K562 (cell line): ENCODE data around the gene SPATC1L. TPM values are rescaled to one million over a fixed set of nuclear protein-coding genes. Genes with fewer than 3 reads are reported as not detected.

Source experiments
- ATAC-seq: fragments of 200-7000 bp; cut with Tn5 transposase; 3 replicates; pipeline ENCODE4 v1.9.1; 2020; ENCODE audit warnings: moderate library complexity
- BruUV-seq: library from RNA; stranded (reverse); fragments of 400-500 nt; replicated peaks from 2 replicates; lab custom pipeline; 2021; lab: Mats Ljungman, UMichigan
- CTCF ChIA-PET: fragments of 300-600 bp; formaldehyde crosslinking; extraction: SDS; loops from one replicate; lab custom pipeline; 2021; ENCODE audit warnings: low intra/inter-chr PET ratio; lab: Yijun Ruan, JAX
- POLR2A ChIA-PET: fragments of 300-600, 350-650 bp; sonication (Branson Sonifier 250); formaldehyde crosslinking; extraction: SDS; loops from one replicate; lab custom pipeline; 2021; ENCODE audit warnings: antibody characterized with exemption, inconsistent platforms; lab: Yijun Ruan, JAX
- DNase-seq, 4 experiments: peaks; one replicate each; pipeline versions ENCODE4 v3.0.0 to v3.0.0-alpha.2; 2011 to 2018; ENCODE audit warnings: low spot score in 3 of 4, mixed read lengths in 3 of 4; ENCODE audit errors: extremely low read depth in 1 of 4
- FAIRE-seq: peaks from 2 replicates; lab custom pipeline; 2011; peaks lifted over from hg19 to GRCh38; lab: Jason Lieb, UNC
- H2AFZ ChIP-seq: 2 replicates; pipeline ENCODE4 v1.6.0; 2011; ENCODE audit warnings: low read depth, low read length, control low read depth, inconsistent platforms
- H3K27ac ChIP-seq: fragments of 200-600 bp; 3 replicates; pipeline ENCODE4 v1.8.0; 2011; ENCODE audit warnings: low read depth, mild to moderate bottlenecking, control low read depth, inconsistent platforms, low read length, moderate library complexity, mixed read lengths; ENCODE audit errors: extremely low read depth
- H3K27me3 ChIP-seq, 2 experiments: fragments of 300-600 bp in 1 of 2; 2 replicates in 1 of 2; 3 replicates in 1 of 2; pipeline versions ENCODE4 v1.6.0 to v1.8.0; 2011; ENCODE audit warnings: inconsistent platforms in 2 of 2, low read length in 2 of 2, mild to moderate bottlenecking in 1 of 2, mixed read lengths in 1 of 2, moderate library complexity in 1 of 2; ENCODE audit not compliant: control insufficient read depth in 2 of 2, insufficient read depth in 2 of 2
- H3K36me3 ChIP-seq: fragments of 300-600 bp; 3 replicates; pipeline ENCODE4 v1.8.0; 2011; ENCODE audit warnings: mild to moderate bottlenecking, low read length, inconsistent platforms; ENCODE audit not compliant: control insufficient read depth, insufficient read depth
- H3K4me1 ChIP-seq, 2 experiments: fragments of 200-600 bp in 1 of 2; replicated peaks in 1 of 2; 2 replicates in 1 of 2; 3 replicates in 1 of 2; pipeline versions ENCODE4 v1.5.1 to v1.8.0; 2011; ENCODE audit warnings: inconsistent platforms in 2 of 2, low read length in 2 of 2, mild to moderate bottlenecking in 1 of 2, mixed read lengths in 1 of 2, moderate library complexity in 1 of 2; ENCODE audit not compliant: control insufficient read depth in 2 of 2, insufficient read depth in 2 of 2
- H3K4me2 ChIP-seq: 2 replicates; pipeline ENCODE4 v1.6.1; 2011; ENCODE audit warnings: low read length, control low read depth, inconsistent platforms, mixed read lengths; ENCODE audit not compliant: insufficient read depth
- H3K4me3 ChIP-seq: fragments of 200-600 bp; sonication (generic), shearing (Covaris generic); 2 replicates; pipeline ENCODE4 v1.5.1; 2016; ENCODE audit warnings: control low read depth, inconsistent platforms
- H3K79me2 ChIP-seq: fragments of 200-600 bp; 3 replicates; pipeline ENCODE4 v1.8.0; 2011; ENCODE audit warnings: low read length, inconsistent platforms; ENCODE audit not compliant: control insufficient read depth, insufficient read depth
- H3K9ac ChIP-seq, 2 experiments: 2 replicates each; pipeline versions ENCODE4 v1.6.0 to v1.6.1; 2011; ENCODE audit warnings: low read depth in 2 of 2, low read length in 2 of 2, control low read depth in 1 of 2, inconsistent platforms in 1 of 2, mild to moderate bottlenecking in 1 of 2, mixed read lengths in 1 of 2; ENCODE audit not compliant: insufficient read depth in 1 of 2
- H3K9me1 ChIP-seq: one replicate; pipeline ENCODE4 v1.6.0; 2011; ENCODE audit warnings: inconsistent platforms, mild to moderate bottlenecking, low read length, moderate library complexity; ENCODE audit not compliant: control insufficient read depth, insufficient read depth
- H3K9me3 ChIP-seq: replicated peaks from 2 replicates; pipeline ENCODE4 v1.5.1; 2011; ENCODE audit warnings: low read depth, low read length, inconsistent platforms; ENCODE audit not compliant: control insufficient read depth, insufficient read depth
- H4K20me1 ChIP-seq: replicated peaks from 2 replicates; pipeline ENCODE4 v1.6.1; 2011; ENCODE audit warnings: low read length, inconsistent platforms, mixed read lengths; ENCODE audit not compliant: control insufficient read depth, insufficient read depth
- RFX5 ChIP-seq: IDR thresholded peaks from 2 replicates; pipeline ENCODE4 v1.6.1; 2011; ENCODE audit warnings: low read depth, mild to moderate bottlenecking, improper control_type of control experiment, low read length
- YBX1 ChIP-seq: fragments of 450-650 bp; IDR thresholded peaks from 2 replicates; pipeline ENCODE4 v1.7.1; 2016; ENCODE audit warnings: mild to moderate bottlenecking
- ZNF41 ChIP-seq: fragments of 250-450 bp; sonication (Bioruptor Pico); conservative IDR thresholded peaks from 2 replicates; pipeline ENCODE4 v1.4.0; 2020; ENCODE audit warnings: mild to moderate bottlenecking
- WGBS: fragments of 100-300 bp; shearing (Covaris generic); methylation state at CpG from one replicate; pipeline ENCODE4 v1.1.6; 2016; ENCODE audit warnings: low coverage, mixed read lengths; ENCODE audit not compliant: insufficient coverage; ENCODE audit errors: missing lambda C conversion rate; 5-methylcytosine and 5-hydroxymethylcytosine counted together
- in situ Hi-C: fragments of 300-500 bp; cut with MboI; formaldehyde crosslinking; loops from 4 replicates; pipeline ENCODE4 v1.15.0; 2018; ENCODE audit warnings: inconsistent platforms, mixed read lengths
- intact Hi-C: fragments of 100-400 bp; cut with micrococcal nuclease; formaldehyde crosslinking; loops from 2 replicates; pipeline ENCODE4 v1.14.2; 2022
- polyA plus RNA-seq, 8 experiments: library from polyadenylated mRNA; depleted of rRNA in 4 of 8; stranded (reverse) in 5 of 8; unstranded in 3 of 8; fragments of >200 nt; fragmentation: Nextera tagmentation in 2 of 8; fragmentation: Illumina TruSeq in 1 of 8; extraction: Ambion mirVana in 2 of 8; extraction: Trizol in 1 of 8; gene quantifications; 2 replicates each; pipeline versions ENCODE4 v1.2.1 to v1.2.3, GENCODE V29; 2011 to 2014; ENCODE audit warnings: inconsistent platforms in 1 of 8, missing spikeins in 1 of 8
- total RNA-seq, 7 experiments: library from RNA; depleted of rRNA in 6 of 7; stranded (reverse); fragments of >200 nt in 6 of 7; fragmentation: Illumina TruSeq in 2 of 7; extraction: Trizol in 2 of 7; gene quantifications; 2 replicates each; pipeline versions ENCODE4 v1.2.1 to v1.2.3, GENCODE V29; 2011 to 2021; ENCODE audit warnings: low replicate concordance in 1 of 7
- TF ChIP-seq, protein P1 (sequence below): sonication (generic); formaldehyde crosslinking; IDR thresholded peaks from 2 replicates; pipeline ENCODE4 v1.9.0; 2022; ENCODE audit warnings: mild to moderate bottlenecking, missing genetic modification reagents
- TF ChIP-seq, protein P2 (sequence below): fragments of 450-650 bp; IDR thresholded peaks from 2 replicates; pipeline ENCODE4 v1.6.1; 2016; ENCODE audit warnings: low read depth

SPATC1L gene
- total and polyA plus RNA-seq, 9 of the 15 experiments (the other 6 are each of a cell fraction or from before 2014, with no cell fraction given) = 0.14 to 121 (median 34.0) TPM; not detected in 1

DNA sequence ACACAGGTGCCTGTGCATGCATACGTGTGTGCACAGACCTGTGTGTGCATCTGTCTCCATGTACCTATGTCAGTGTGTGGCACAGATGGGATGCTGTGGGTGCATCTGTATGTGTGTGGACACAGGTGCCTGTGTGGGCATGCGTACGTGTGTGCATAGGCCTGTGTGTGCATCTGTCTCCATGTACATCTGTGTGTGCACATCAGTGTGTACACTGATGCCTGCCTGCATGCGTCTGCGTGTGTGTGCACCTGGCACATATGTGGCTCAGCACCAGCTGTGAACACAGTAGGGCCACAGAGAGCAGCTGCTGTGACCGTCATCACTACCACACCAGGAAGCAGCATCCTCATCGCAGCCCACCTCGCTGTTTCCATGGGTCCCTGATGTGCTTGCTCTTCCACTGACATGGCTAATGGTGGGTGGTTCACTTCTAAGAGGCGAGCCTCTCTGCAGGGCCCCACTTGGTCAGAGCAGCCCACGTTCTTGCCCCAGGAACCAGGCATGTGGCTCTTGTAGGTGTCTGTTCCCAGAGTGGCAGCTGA lies 9.6 kb upstream of the SPATC1L start:
- 98% methylated on average over 10 of the region's 10 CpGs for WGBS
- FAIRE-seq = no peak
- Histone ChIP-seq H3K27me3 (no peaks in the 10 kb centered on the region), H4K20me1 (no peaks in the 10 kb centered on the region), H3K9ac (no peak overlapping the region), H3K4me1 (peaks cover 16 to 36% of the 10 kb centered on the region in 2 experiments), H3K4me3 (no peak overlapping the region), H3K9me1 (no peaks in the 10 kb centered on the region), H3K9me3 (no peaks in the 10 kb centered on the region), H2AFZ (no peak overlapping the region), H3K36me3 (peaks cover 99% of the 10 kb centered on the region), H3K79me2 (no peaks in the 10 kb centered on the region), H3K27ac (no peak overlapping the region), H3K4me2 (no peak overlapping the region)
- in situ Hi-C loops = no loop called here
- no TSS peak for BruUV-seq
- intact Hi-C loops = no loop called here
- no peak for ATAC-seq
- DNase-seq = no peak
- ChIA-PET CTCF (no interaction called here), POLR2A (no interaction called here)
- TF ChIP-seq RFX5 (no peak), ZNF41 (CRISPR knock-in tag) (no peak), YBX1 (no peak)
- TF ChIP-seq, protein P1, sequence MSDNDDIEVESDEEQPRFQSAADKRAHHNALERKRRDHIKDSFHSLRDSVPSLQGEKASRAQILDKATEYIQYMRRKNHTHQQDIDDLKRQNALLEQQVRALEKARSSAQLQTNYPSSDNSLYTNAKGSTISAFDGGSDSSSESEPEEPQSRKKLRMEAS (CRISPR knock-in tag) = peak; percentile 31; the same call in 1 of the 2 replicates
- TF ChIP-seq, protein P2, sequence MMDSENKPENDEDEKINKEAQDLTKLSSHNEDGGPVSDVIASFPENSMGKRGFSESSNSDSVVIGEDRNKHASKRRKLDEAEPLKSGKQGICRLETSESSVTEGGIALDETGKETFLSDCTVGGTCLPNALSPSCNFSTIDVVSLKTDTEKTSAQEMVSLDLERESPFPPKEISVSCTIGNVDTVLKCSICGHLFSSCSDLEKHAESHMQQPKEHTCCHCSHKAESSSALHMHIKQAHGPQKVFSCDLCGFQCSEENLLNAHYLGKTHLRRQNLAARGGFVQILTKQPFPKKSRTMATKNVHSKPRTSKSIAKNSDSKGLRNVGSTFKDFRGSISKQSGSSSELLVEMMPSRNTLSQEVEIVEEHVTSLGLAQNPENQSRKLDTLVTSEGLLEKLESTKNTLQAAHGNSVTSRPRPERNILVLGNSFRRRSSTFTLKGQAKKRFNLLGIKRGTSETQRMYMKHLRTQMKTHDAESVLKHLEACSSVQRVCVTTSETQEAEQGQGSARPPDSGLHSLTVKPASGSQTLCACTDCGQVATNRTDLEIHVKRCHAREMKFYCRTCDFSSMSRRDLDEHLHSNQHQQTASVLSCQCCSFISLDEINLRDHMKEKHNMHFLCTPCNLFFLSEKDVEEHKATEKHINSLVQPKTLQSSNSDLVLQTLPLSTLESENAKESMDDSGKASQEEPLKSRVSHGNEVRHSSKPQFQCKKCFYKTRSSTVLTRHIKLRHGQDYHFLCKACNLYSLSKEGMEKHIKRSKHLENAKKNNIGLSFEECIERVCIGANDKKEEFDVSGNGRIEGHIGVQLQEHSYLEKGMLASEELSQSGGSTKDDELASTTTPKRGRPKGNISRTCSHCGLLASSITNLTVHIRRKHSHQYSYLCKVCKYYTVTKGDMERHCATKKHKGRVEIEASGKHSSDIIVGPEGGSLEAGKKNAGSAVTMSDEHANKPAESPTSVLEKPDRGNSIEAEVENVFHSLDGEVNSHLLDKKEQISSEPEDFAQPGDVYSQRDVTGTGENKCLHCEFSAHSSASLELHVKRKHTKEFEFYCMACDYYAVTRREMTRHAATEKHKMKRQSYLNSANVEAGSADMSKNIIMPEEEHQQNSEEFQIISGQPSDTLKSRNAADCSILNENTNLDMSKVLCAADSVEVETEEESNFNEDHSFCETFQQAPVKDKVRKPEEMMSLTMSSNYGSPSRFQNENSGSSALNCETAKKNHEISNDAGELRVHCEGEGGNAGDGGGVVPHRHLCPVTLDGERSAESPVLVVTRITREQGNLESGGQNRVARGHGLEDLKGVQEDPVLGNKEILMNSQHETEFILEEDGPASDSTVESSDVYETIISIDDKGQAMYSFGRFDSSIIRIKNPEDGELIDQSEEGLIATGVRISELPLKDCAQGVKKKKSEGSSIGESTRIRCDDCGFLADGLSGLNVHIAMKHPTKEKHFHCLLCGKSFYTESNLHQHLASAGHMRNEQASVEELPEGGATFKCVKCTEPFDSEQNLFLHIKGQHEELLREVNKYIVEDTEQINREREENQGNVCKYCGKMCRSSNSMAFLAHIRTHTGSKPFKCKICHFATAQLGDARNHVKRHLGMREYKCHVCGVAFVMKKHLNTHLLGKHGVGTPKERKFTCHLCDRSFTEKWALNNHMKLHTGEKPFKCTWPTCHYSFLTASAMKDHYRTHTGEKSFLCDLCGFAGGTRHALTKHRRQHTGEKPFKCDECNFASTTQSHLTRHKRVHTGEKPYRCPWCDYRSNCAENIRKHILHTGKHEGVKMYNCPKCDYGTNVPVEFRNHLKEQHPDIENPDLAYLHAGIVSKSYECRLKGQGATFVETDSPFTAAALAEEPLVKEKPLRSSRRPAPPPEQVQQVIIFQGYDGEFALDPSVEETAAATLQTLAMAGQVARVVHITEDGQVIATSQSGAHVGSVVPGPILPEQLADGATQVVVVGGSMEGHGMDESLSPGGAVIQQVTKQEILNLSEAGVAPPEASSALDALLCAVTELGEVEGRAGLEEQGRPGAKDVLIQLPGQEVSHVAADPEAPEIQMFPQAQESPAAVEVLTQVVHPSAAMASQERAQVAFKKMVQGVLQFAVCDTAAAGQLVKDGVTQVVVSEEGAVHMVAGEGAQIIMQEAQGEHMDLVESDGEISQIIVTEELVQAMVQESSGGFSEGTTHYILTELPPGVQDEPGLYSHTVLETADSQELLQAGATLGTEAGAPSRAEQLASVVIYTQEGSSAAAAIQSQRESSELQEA = no peak
